ENCODE results near the gene SCAMP4.

Gene SCAMP4

DNA sequence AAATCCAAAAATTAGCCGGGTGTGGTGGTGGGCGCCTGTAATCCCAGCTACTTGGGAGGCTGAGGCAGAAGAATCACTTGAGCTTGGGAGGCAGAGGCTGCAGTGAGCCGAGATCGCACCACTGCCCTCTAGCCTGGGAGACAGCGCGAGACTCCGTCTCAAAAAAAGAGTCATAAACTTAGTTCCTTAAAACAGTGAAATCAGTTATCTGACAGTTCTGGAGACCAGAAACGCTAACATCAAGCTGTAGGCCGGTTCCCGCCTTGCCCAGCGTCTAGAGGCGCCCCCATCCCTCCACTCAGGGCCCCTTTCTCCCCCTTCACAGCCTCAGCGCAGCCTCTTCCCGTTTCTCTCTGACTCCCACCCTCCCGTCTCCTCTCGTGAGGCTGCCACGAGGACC lies 11.9 kb downstream of the SCAMP4 start:
- H2AK5ac ChIP-seq (ENCODE audit: low read length, severe bottlenecking), result no peak overlapping the region
- no peak overlapping the region for H2BK5ac ChIP-seq (ENCODE audit: low read depth, low read length, poor library complexity, severe bottlenecking)
- no peak overlapping the region for H2BK120ac ChIP-seq (ENCODE audit: low read depth, low read length)
- no peak overlapping the region for H4K91ac ChIP-seq (ENCODE audit: low read length)
- 95% methylated on average over 17 of the region's 17 CpGs for WGBS
- H3K4ac ChIP-seq (ENCODE audit: low read depth in 1 of 2, low read length in 2 of 2), result no peak overlapping the region
- H3K27ac ChIP-seq (ENCODE audit: low read length, poor library complexity, severe bottlenecking), result no peak overlapping the region
- peak overlapping the region in 1 of 2 experiments; percentile 25 for H3K23ac ChIP-seq (ENCODE audit: low read length in 2 of 2)
- no peak overlapping the region for H3K9ac ChIP-seq (ENCODE audit: low read length)
- H2AFZ ChIP-seq (ENCODE audit: low read depth, low read length), result no peak overlapping the region
- no peak overlapping the region for H2BK15ac ChIP-seq (ENCODE audit: low read depth, poor library complexity, severe bottlenecking)
- no peak for DNase-seq
- H3K36me3 ChIP-seq (ENCODE audit: control insufficient read depth in 1 of 2, insufficient read depth in 2 of 2, low read depth in 1 of 2, low read length in 2 of 2), result peaks cover 72 to 89% of the 10 kb centered on the region in 2 experiments
- peaks cover 53% of the 10 kb centered on the region for H3K79me1 ChIP-seq (replicated peaks; ENCODE audit: low read length, poor library complexity, severe bottlenecking)
- H3K9me3 ChIP-seq (ENCODE audit: control insufficient read depth, low read length), result no peaks in the 10 kb centered on the region
- H4K8ac ChIP-seq (ENCODE audit: low read length), result no peak overlapping the region
- H3K4me1 ChIP-seq (ENCODE audit: control insufficient read depth, insufficient read depth, low read depth, low read length), result peaks cover 12% of the 10 kb centered on the region
- H3K18ac ChIP-seq (ENCODE audit: low read depth in 1 of 2, low read length in 2 of 2), result no peak overlapping the region
- H3K27me3 ChIP-seq (ENCODE audit: control insufficient read depth in 1 of 2, insufficient read depth in 1 of 2, low read length in 2 of 2), result no peaks in the 10 kb centered on the region
- H3K4me3 ChIP-seq (ENCODE audit: insufficient read depth in 1 of 2, low read depth in 1 of 2, low read length in 2 of 2), result no peak overlapping the region
- H3K14ac ChIP-seq (ENCODE audit: low read length in 2 of 2), result no peak overlapping the region
- no peak overlapping the region for H3K4me2 ChIP-seq (ENCODE audit: low read length, poor library complexity, severe bottlenecking)
- H2BK12ac ChIP-seq (ENCODE audit: low read length in 2 of 2), result no peak overlapping the region

DNA sequence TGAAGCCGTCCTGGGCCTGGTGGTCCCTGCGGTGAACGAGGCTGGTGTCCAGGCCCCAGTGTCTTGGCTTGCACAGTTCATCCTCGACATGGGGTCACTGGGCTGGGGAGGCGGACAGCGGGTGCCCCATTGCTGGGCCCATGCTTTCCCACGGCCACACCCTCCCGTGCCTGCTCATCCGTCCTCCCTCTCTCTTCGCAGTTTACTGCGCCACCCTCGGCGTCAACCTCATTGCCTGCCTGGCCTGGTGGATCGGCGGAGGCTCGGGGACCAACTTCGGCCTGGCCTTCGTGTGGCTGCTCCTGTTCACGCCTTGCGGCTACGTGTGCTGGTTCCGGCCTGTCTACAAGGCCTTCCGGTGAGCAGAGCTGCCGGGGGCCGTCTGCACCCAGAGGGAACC lies 12.7 kb downstream of the SCAMP4 start:
- Histone ChIP-seq H2BK15ac (ENCODE audit: low read depth, poor library complexity, severe bottlenecking) (no peak overlapping the region), H3K4me3 (ENCODE audit: insufficient read depth in 1 of 2, low read depth in 1 of 2, low read length in 2 of 2) (no peak overlapping the region), H2AK5ac (ENCODE audit: low read length, severe bottlenecking) (no peak overlapping the region), H2BK12ac (ENCODE audit: low read length in 2 of 2) (no peak overlapping the region), H3K23ac (ENCODE audit: low read length in 2 of 2) (no peak overlapping the region), H4K8ac (ENCODE audit: low read length) (no peak overlapping the region), H3K27me3 (ENCODE audit: control insufficient read depth in 1 of 2, insufficient read depth in 1 of 2, low read length in 2 of 2) (no peaks in the 10 kb centered on the region), H2AFZ (ENCODE audit: low read depth, low read length) (no peak overlapping the region), H4K91ac (ENCODE audit: low read length) (no peak overlapping the region), H3K4ac (ENCODE audit: low read depth in 1 of 2, low read length in 2 of 2) (no peak overlapping the region), H3K9ac (ENCODE audit: low read length) (no peak overlapping the region), H3K79me1 (replicated peaks; ENCODE audit: low read length, poor library complexity, severe bottlenecking) (peaks cover 55% of the 10 kb centered on the region), H3K36me3 (ENCODE audit: control insufficient read depth in 1 of 2, insufficient read depth in 2 of 2, low read depth in 1 of 2, low read length in 2 of 2) (peaks cover 76 to 89% of the 10 kb centered on the region in 2 experiments), H3K9me3 (ENCODE audit: control insufficient read depth, low read length) (no peaks in the 10 kb centered on the region), H3K18ac (ENCODE audit: low read depth in 1 of 2, low read length in 2 of 2) (no peak overlapping the region), H2BK120ac (ENCODE audit: low read depth, low read length) (no peak overlapping the region), H3K4me2 (ENCODE audit: low read length, poor library complexity, severe bottlenecking) (no peak overlapping the region), H3K14ac (ENCODE audit: low read length in 2 of 2) (no peak overlapping the region), H3K27ac (ENCODE audit: low read length, poor library complexity, severe bottlenecking) (no peak overlapping the region), H3K4me1 (ENCODE audit: control insufficient read depth, insufficient read depth, low read depth, low read length) (peaks cover 12% of the 10 kb centered on the region), H2BK5ac (ENCODE audit: low read depth, low read length, poor library complexity, severe bottlenecking) (no peak overlapping the region)
- no peak for DNase-seq
- WGBS, result 97% methylated on average over 25 of the region's 25 CpGs

DNA sequence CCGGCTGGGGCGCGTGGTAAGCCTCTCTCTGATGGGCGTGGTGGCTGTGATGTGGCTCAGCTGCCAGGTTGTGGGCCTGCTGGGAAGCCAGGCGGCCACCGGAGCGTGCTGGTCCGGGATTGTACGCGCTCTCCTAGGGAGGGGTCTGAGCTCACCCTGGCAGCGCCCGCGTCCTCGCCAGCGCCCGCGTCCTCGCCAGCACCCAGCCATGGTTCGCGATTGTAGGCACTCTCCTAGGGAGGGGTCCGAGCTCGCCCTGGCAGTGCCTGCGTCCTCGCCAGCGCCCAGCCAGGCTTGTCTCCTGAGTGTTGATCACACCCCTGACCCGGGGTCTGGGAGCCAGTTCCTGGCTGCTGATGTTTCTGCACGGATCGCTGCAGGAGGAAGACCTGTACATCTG lies 13.8 kb downstream of the SCAMP4 start:
- Histone ChIP-seq H3K4ac (ENCODE audit: low read depth in 1 of 2, low read length in 2 of 2) (no peak overlapping the region), H3K27me3 (ENCODE audit: control insufficient read depth in 1 of 2, insufficient read depth in 1 of 2, low read length in 2 of 2) (no peaks in the 10 kb centered on the region), H3K9ac (ENCODE audit: low read length) (no peak overlapping the region), H3K4me2 (ENCODE audit: low read length, poor library complexity, severe bottlenecking) (no peak overlapping the region), H2BK5ac (ENCODE audit: low read depth, low read length, poor library complexity, severe bottlenecking) (no peak overlapping the region), H3K79me1 (replicated peaks; ENCODE audit: low read length, poor library complexity, severe bottlenecking) (peaks cover 48% of the 10 kb centered on the region), H3K4me3 (ENCODE audit: insufficient read depth in 1 of 2, low read depth in 1 of 2, low read length in 2 of 2) (no peak overlapping the region), H3K9me3 (ENCODE audit: control insufficient read depth, low read length) (no peaks in the 10 kb centered on the region), H3K27ac (ENCODE audit: low read length, poor library complexity, severe bottlenecking) (no peak overlapping the region), H4K91ac (ENCODE audit: low read length) (no peak overlapping the region), H4K8ac (ENCODE audit: low read length) (no peak overlapping the region), H2BK120ac (ENCODE audit: low read depth, low read length) (no peak overlapping the region), H2AFZ (ENCODE audit: low read depth, low read length) (no peak overlapping the region), H3K36me3 (ENCODE audit: control insufficient read depth in 1 of 2, insufficient read depth in 2 of 2, low read depth in 1 of 2, low read length in 2 of 2) (peaks cover 73 to 86% of the 10 kb centered on the region in 2 experiments), H3K4me1 (ENCODE audit: control insufficient read depth, insufficient read depth, low read depth, low read length) (peaks cover 11% of the 10 kb centered on the region), H3K14ac (ENCODE audit: low read length in 2 of 2) (no peak overlapping the region), H2BK12ac (ENCODE audit: low read length in 2 of 2) (no peak overlapping the region), H3K18ac (ENCODE audit: low read depth in 1 of 2, low read length in 2 of 2) (no peak overlapping the region), H2BK15ac (ENCODE audit: low read depth, poor library complexity, severe bottlenecking) (no peak overlapping the region), H3K23ac (ENCODE audit: low read length in 2 of 2) (no peak overlapping the region), H2AK5ac (ENCODE audit: low read length, severe bottlenecking) (no peak overlapping the region)
- DNase-seq, result no peak
- 95% methylated on average over 26 of the region's 28 CpGs for WGBS

DNA sequence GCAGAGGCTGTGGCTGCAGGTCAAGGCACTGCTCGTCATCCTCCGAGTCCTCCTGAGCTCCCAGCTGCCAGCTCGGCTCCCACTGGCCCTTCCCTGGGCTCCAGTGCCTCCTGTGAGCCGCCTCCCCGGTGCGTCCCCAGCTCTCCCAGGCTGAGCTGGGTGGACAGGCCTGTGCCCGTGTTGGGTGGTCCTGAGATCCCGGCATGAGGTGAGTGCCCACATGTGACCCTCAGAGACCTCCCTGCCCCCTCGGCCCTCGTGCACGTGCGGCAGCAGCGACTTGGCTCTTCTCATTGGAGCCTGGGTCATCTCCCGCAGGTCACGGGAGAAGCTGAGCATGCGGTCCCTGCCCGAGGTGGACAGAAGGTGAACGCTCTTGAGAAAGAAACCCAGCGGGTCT lies 15.4 kb downstream of the SCAMP4 start:
- H2AFZ ChIP-seq (ENCODE audit: low read depth, low read length), result no peak overlapping the region
- no peak overlapping the region for H3K4me3 ChIP-seq (ENCODE audit: insufficient read depth in 1 of 2, low read depth in 1 of 2, low read length in 2 of 2)
- no peaks in the 10 kb centered on the region for H3K4me1 ChIP-seq (ENCODE audit: control insufficient read depth, insufficient read depth, low read depth, low read length)
- H3K4ac ChIP-seq (ENCODE audit: low read depth in 1 of 2, low read length in 2 of 2), result no peak overlapping the region
- H3K18ac ChIP-seq (ENCODE audit: low read depth in 1 of 2, low read length in 2 of 2), result no peak overlapping the region
- H4K8ac ChIP-seq (ENCODE audit: low read length), result no peak overlapping the region
- no peak overlapping the region for H2BK120ac ChIP-seq (ENCODE audit: low read depth, low read length)
- H3K9me3 ChIP-seq (ENCODE audit: control insufficient read depth, low read length), result no peaks in the 10 kb centered on the region
- no peak overlapping the region for H3K9ac ChIP-seq (ENCODE audit: low read length)
- H3K4me2 ChIP-seq (ENCODE audit: low read length, poor library complexity, severe bottlenecking), result no peak overlapping the region
- peaks cover 76 to 87% of the 10 kb centered on the region in 2 experiments for H3K36me3 ChIP-seq (ENCODE audit: control insufficient read depth in 1 of 2, insufficient read depth in 2 of 2, low read depth in 1 of 2, low read length in 2 of 2)
- H3K14ac ChIP-seq (ENCODE audit: low read length in 2 of 2), result no peak overlapping the region
- 98% methylated on average over 19 of the region's 19 CpGs for WGBS
- H4K91ac ChIP-seq (ENCODE audit: low read length), result no peak overlapping the region
- H3K23ac ChIP-seq (ENCODE audit: low read length in 2 of 2), result no peak overlapping the region
- DNase-seq, result no peak
- no peak overlapping the region for H2BK5ac ChIP-seq (ENCODE audit: low read depth, low read length, poor library complexity, severe bottlenecking)
- H2BK15ac ChIP-seq (ENCODE audit: low read depth, poor library complexity, severe bottlenecking), result no peak overlapping the region
- H3K79me1 ChIP-seq (replicated peaks; ENCODE audit: low read length, poor library complexity, severe bottlenecking), result peaks cover 34% of the 10 kb centered on the region
- no peak overlapping the region for H2BK12ac ChIP-seq (ENCODE audit: low read length in 2 of 2)
- no peak overlapping the region for H3K27ac ChIP-seq (ENCODE audit: low read length, poor library complexity, severe bottlenecking)
- H3K27me3 ChIP-seq (ENCODE audit: control insufficient read depth in 1 of 2, insufficient read depth in 1 of 2, low read length in 2 of 2), result no peaks in the 10 kb centered on the region
- H2AK5ac ChIP-seq (ENCODE audit: low read length, severe bottlenecking), result no peak overlapping the region

Measured in mesenchymal stem cell (in vitro differentiated cells and primary cell).